ENCODE results near the gene ZNF714. TPM values are rescaled to one million over a fixed set of nuclear protein-coding genes. Genes with fewer than 3 reads are reported as not detected.

Gene ZNF714
- total and polyA plus RNA-seq, 9 of the 15 experiments (the other 6 are each of a cell fraction or from before 2014, with no cell fraction given): 16.2 to 40.8 (median 28.9) TPM

GRCh38 chr19:21148681-21149080 is 66.7 kb downstream of the ZNF714 start (continued):
- TF ChIP-seq TSHZ1 (CRISPR knock-in tag; IDR thresholded peaks at IDR 0.05): no peak

DNA sequence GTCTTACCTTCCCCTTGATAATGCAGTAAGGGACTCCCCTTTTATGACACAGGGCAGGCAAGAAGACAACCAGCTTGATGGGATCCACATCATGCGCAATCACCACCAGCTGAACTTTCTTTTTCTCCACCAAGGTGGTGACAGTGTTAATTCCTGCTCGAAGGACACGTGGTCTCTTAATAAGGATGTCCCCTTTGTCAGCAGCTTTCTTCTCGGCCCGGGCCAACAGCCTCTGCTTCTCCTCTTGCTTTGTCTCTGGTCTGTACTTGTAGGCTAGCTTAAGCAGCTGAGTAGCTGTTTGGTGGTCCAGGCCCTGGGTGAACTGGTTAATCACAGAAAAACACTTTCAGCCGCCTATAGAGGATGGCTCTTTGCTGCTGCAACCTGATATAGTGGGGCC is 67.9 kb downstream of the ZNF714 start:
- Histone ChIP-seq H3K4me3 (no peak overlapping the region), H3K9me3 (replicated peaks; ENCODE audit: control insufficient read depth, insufficient read depth, low read depth, low read length) (no peaks in the 10 kb centered on the region), H3K9ac (ENCODE audit: insufficient read depth in 1 of 2, low read depth in 2 of 2, low read length in 2 of 2) (no peak overlapping the region; a peak in 1 of 4 replicates), H4K20me1 (replicated peaks; ENCODE audit: control insufficient read depth, insufficient read depth, low read length) (no peaks in the 10 kb centered on the region), H3K79me2 (ENCODE audit: control insufficient read depth, insufficient read depth, low read length) (peaks cover 52% of the 10 kb centered on the region), H3K9me1 (ENCODE audit: control insufficient read depth, insufficient read depth, low read length) (no peaks in the 10 kb centered on the region), H3K36me3 (ENCODE audit: control insufficient read depth, insufficient read depth, low read length) (peaks cover 82% of the 10 kb centered on the region), H3K27ac (ENCODE audit: extremely low read depth, low read depth, low read length) (no peak overlapping the region), H2AFZ (ENCODE audit: low read depth, low read length) (no peak overlapping the region), H3K4me2 (ENCODE audit: insufficient read depth, low read length) (no peak overlapping the region), H3K27me3 (ENCODE audit: control insufficient read depth in 2 of 2, insufficient read depth in 2 of 2, low read length in 2 of 2) (no peaks in the 10 kb centered on the region), H3K4me1 (replicated peaks in 1 of 2; ENCODE audit: control insufficient read depth in 2 of 2, insufficient read depth in 2 of 2, low read length in 2 of 2) (peaks cover 0 to 4% of the 10 kb centered on the region in 2 experiments; a peak in 1 of 5 replicates)
- 93% methylated on average over 5 of the region's 6 CpGs for WGBS (ENCODE audit: insufficient coverage, low coverage, missing lambda C conversion rate)
- ChIA-PET POLR2A (interaction anchor here (1.1 kb wide), 1 partner anchor 11 kb away, joined by 4 read pairs; no protein-coding TSS in a partner anchor), CTCF (ENCODE audit: low intra/inter-chr PET ratio) (no interaction called here)
- ATAC-seq (no peak), DNase-seq (ENCODE audit: extremely low read depth in 1 of 4, low spot score in 3 of 4) (no peak), FAIRE-seq (no peak)
- BruUV-seq (replicated peaks): no TSS peak
- intact Hi-C loops (cut with micrococcal nuclease): no loop called here
- in situ Hi-C loops (cut with MboI): no loop called here
- TF ChIP-seq YBX1 (IDR thresholded peaks at IDR 0.05) (no peak), SP2 (IDR thresholded peaks at IDR 0.05; ENCODE audit: extremely low read depth, low read depth, low read length, poor library complexity, severe bottlenecking) (no peak), SIN3B (IDR thresholded peaks at IDR 0.05; ENCODE audit: low read depth) (no peak), CEBPG (CRISPR knock-in tag; IDR thresholded peaks at IDR 0.05) (no peak), CEBPG (tag; conservative IDR thresholded peaks at IDR 0.05 in 1 of 2, IDR thresholded peaks at IDR 0.05 in 1 of 2) (no peak), RBM14 (IDR thresholded peaks at IDR 0.05; ENCODE audit: borderline replicate concordance, insufficient read depth, low read depth, low read length) (no peak), NCOR1 (IDR thresholded peaks at IDR 0.05) (no peak)
- TF ChIP-seq, protein P1, sequence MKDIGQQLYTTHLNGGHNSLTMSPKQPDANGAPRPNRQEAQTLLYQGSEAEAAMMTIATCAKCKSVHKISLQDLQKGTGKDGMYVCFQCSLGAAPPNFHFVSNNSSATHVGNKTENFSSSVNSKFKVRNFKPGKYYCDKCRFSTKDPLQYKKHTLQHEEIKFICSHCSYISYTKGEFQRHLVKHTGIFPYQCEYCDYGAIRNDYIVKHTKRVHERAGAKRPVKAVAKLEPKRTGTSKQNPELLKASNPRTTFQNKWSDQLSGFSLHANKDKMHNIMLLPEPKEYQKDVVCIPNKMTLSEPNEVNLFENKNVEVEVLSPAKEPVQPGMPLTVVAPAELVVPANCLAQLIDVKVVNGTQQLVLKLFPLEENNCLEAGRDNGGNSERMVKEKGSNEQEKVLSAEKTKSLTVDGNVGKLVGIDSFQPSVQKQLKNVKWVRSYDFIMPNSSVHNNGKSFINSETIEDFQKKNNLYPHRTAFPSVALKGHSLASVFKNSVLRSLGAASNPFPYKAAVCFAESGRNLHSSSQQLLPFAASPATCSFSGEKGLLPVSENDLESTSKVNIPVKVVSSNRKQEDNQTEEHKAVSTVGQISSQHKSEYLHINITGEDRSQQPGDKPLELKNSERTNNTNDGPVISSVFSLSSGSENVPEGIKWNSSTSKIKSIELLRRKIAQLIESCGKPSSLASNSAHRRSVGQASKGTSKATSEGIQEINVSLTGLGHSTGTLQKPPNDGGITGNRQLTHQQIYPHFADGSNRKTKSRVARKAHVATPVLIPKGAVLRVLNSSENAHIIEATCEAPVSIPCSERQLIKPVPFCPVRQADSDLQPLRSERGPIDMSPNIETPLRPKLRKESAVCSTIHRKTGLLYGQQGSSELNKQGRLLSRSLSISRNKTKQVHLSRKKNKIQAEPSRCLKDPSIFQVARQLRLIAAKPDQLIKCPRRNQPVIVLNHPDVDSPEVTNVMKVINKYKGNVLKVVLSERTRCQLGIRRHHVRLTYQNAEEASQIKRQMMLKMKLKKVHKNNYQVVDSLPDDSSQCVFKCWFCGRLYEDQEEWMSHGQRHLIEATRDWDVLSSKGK (CRISPR knock-in tag; IDR thresholded peaks at IDR 0.05): no peak

Data from K562 (cell line).